H54 (cell line): Measurements from ENCODE around the gene LIG4.
A peak's percentile ranks its signal among the peaks of the same experiment; 100 is the strongest.

Experiments used
- DNase-seq: peaks from one replicate; pipeline ENCODE4 v3.0.0; 2011; ENCODE audit warnings: low spot score, mixed read lengths; ENCODE audit not compliant: insufficient read length
- FAIRE-seq: peaks from 3 replicates; lab custom pipeline; 2011; peaks lifted over from hg19 to GRCh38; lab: Jason Lieb, UNC
- POLR2A ChIP-seq: IDR thresholded peaks from 2 replicates; pipeline ENCODE4 v1.6.1; 2011; ENCODE audit warnings: low read depth, mild to moderate bottlenecking, low read length

Gene LIG4

DNA sequence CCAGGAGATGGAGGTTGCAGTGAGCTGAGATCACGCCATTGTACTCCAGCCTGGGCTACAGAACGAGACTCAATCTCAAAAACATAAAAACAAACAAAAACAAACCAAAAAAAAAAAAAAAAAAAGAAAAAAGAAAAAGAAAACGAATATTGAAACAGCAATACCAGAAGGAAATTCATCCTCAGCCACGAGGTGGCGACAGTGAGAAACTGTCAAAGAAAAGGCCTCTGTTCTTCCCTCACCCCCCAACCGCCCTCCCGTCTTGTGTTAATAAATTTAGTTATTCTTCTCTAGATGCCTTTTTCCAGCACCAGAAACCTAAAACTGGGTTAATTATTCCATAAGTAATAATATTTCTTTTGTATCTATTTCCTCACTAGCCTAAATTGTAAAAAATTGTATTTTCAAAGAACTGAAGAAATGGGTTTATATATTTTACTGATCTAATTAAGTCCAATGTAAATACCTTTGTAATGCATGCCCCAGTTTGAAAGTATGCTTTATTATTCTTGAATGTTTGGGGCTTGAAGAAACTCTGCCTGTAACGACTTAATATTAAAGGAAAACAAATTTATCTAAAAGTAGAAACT lies 38.6 kb downstream of the LIG4 start:
- TF ChIP-seq POLR2A: no peak
- FAIRE-seq (peak; percentile 75), DNase-seq (peak; percentile 45)

DNA sequence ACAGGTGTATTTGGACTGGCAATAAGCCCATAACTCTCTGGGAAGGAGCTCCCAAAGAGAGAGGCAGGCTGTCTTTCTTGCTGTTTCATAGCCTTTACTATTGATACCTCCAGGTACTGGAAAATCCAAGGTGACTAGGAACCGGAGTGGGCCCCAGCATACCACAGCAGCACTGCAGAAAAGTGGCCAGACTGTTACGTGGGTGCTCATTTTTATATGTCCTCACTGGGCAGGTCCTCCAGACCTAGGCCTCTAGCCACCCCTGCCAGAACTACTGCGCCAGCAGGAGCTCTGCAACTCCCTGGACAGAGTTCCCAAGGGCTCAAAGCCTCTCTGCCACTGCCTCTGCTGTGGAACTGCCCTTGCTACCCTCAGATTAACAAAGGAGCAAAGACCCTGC lies 46.4 kb downstream of the LIG4 start:
- TF ChIP-seq POLR2A: no peak
- no peak for DNase-seq
- no peak for FAIRE-seq

DNA sequence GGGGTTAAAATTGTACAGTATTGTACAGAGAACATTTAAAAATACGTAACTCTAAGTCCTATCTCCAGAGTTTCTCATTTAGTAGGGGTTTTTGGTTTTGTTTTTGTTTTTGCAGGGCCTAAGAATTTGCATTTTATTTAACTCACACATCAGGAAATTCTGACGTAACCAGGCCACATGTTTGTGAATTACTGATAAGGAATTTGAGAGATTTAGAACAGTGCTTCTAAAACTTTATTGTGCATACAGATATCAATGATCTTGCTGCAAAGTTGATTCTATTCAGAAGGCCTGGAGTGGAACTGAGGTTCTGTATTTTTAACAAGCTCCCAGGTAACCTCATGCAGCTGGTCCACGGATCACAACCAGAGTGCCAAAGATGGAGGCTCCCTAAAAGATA lies 49.3 kb downstream of the LIG4 start:
- DNase-seq (no peak), FAIRE-seq (peak; percentile 6)
- TF ChIP-seq POLR2A: no peak

DNA sequence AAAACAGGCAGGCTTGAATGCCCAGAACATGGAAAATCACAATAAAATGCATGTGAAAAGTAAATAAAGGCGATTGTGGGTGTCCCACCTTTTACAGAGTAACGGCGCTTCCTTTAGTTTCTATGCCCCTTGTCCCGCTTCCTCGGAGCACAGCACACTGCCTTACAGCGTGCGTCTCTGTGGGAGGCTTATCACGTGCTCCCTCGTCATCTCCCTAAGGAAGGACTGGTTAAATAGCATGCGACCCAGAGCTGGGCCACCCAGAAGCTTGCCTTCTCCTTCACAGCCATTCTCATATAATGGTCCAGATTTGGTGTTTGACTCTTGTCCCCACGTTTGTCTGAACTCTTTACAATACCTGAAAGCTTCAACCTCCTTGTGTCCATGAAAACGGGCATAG lies 56.6 kb downstream of the LIG4 start:
- no peak for TF ChIP-seq POLR2A
- FAIRE-seq (peak; percentile 61), DNase-seq (no peak)
